DMS114 treated with DMSO at 0.1 percent for 48 hours (cell line): ENCODE data around the gene BICD1.
"Not testable (repeated sequence)": the region's sequence is repeated elsewhere in the genome, so short reads cannot be mapped to it uniquely, and the experiment has no call there.

Source experiments
- DNase-seq: peaks from one replicate; lab custom pipeline; 2025; ENCODE audit not compliant: unreplicated experiment; lab: John Stamatoyannopoulos, UW

The BICD1 gene

DNA sequence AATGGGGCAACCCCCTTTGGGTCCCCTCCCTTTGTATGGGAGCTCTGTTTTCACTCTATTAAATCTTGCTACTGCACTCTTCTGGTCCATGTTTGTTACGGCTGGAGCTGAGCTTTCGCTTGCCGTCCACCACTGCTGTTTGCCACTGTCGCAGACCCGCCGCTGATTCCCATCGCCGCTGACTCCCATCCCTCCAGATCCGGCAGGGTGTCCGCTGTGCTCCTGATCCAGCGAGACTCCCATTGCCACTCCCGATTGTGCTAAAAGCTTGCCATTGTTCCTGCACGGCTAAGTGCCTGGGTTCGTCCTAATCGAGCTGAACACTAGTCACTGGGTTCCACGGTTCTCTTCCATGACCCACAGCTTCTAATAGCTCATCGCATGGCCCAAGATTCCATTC lies 168.9 kb downstream of the BICD1 start:
- not testable (repeated sequence) for DNase-seq

DNA sequence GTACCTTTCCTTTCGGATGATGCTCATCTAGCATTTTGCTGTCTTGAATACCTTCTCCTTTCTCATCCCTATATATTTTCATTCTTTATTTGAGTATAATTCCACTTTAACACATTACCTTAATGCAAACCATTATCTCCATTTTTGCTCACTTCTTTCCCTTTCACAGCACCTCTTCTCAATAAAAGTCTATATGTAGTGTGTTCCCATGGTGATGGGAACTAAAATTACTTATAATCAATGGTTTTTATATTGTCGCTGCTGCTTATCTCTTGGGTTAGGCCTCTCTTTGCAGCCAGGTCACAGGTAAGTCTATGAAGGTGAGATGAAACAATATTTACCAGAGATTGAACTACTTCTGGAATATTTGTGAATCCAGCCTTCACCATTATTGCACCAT lies 171.1 kb downstream of the BICD1 start:
- no peak for DNase-seq

- DNase-seq: no peak
Measured at GRCh38 chr12:32281098-32281497, 174.5 kb downstream of the BICD1 start.

- DNase-seq: no peak
Measured at GRCh38 chr12:32284561-32284960, 177.9 kb downstream of the BICD1 start.

DNA sequence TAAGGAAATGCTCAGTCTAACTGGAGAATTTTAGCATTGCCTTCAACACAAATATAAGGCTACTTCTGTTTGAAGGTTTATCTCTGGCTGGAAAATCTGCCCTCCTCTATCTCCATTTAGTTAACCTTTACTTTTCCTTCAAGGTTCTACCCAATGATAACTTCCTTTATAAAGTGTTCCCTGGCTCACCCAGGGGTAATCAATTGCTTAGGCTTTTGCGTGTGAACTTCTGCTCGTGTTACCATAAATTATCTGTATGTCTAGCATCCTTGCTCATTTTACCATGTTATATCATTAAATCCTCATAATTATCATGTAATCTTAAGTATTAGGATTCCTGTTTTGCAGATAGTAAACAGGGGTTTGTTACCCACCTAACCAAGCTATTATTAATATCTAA lies 178.4 kb downstream of the BICD1 start:
- DNase-seq: no peak

DNA sequence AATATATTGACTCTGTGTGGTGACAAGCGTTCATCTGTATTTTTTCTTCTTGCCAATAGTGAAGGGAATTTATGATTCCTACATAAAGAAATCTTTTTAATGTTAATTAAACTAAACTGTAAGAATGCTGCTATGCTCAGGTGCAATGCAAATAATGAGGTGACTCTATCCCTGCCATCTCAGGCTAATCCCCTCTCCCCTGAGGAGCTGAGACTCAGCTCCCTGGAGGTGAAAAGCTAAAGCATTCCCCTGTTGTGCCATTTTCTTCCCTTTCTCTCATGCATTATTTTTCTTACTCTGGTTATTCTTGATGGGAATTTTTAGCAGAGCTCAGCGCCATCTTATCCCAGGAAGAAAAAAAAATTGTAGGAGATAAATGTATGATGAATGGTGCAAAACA lies 178.8 kb downstream of the BICD1 start:
- no peak for DNase-seq

DNA sequence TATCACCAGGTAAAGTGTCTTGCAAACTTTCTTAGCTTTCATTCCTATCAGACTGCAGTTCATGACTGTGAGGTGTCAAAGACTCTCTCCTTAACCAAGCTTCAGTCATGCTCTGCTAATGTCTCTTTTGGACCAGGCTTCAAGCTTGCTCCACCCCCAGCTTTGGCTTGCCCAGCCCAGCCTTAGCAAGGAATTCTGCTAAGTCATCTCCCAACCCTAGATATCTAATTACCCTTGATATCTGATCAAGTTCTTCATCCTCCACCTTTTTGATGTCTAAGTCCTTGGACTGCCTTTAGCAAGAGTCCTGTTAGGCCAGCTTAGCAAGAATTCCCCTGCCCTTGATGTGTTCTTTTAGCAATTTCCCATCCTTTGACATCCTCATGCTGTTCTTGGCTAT lies 183.8 kb downstream of the BICD1 start:
- no peak for DNase-seq

DNA sequence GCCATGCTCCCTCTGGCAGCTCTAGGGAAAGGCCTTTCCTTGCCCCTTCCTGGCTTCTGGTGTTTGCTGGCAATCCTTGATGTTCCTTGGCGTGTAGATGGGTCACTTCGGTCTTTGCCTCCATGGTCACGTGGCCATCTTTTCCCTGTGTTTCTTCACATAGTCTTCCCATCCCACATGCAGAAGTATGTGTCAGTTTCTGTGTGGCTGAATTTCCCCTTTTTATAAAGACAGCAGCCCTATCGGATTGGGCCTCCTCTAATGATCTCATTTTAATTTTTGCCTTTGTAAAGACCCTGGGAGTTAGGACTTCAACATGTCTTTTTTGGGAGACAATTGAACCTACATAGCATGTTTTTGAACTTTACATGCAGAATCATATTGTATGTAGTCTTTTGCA lies 185.5 kb downstream of the BICD1 start:
- DNase-seq: no peak

DNA sequence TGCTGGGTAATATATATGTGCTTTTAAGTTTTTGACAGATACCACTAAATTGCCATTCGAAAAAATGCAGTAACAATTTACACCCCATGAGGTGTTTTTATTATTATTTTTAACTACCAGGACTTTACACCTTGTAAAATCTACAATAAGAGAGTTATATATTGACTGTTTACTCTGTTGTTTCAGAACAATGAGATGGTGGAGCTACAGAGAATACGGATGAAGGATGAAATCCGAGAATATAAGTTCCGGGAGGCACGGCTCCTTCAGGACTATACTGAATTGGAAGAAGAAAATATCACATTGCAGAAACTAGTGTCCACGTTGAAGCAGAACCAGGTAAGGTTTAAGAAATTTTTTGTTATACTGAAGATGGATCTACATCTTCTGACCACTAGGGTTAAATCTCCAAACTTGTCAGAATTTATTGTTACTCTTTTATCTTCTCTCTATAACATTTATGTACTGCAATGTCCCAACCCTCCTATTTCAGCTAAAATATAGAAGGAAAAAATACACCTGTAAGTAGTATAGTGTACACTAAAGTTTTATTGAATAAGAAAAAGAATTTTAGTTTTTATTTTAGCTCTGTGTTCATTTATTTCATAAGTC lies 187.3 kb downstream of the BICD1 start:
- no peak for DNase-seq

DNA sequence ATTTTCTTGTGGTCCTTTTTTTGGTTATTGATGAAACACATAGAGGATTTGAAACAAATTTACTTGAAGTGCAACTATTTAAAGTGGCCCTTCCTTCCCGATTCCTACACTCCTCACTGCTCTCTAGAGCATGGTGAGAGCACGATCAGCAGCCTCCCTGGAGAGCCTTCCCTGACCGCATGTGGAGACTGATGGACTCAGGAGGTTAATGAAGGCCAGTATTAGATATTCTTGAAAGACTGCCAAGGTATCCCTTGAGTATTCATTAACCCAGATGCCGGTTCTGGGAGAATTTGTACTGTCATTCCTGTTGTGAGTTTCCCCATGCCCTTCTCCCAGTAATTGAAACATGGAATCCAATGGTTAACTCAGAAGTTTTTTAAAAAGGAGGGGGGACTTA lies 189.9 kb downstream of the BICD1 start:
- no peak for DNase-seq

DNA sequence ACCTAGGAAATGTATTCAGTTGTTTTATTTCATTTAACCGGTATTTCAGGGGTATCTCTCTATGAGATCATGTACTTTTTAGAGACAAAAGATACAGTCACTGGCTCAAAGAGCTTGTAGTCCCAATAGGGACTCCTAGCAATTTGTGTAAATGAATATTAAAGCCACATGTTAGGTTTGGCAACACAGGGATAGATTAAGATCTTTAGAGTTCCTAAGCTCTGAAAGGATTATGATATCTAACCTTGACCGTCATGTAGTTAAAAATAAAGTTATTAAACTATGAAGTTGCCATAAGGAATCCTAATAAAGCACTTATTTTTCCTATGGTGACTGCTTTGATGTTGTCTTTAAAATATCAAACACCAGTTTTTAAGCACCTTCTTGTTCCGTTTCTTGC lies 192.3 kb downstream of the BICD1 start:
- no peak for DNase-seq

DNA sequence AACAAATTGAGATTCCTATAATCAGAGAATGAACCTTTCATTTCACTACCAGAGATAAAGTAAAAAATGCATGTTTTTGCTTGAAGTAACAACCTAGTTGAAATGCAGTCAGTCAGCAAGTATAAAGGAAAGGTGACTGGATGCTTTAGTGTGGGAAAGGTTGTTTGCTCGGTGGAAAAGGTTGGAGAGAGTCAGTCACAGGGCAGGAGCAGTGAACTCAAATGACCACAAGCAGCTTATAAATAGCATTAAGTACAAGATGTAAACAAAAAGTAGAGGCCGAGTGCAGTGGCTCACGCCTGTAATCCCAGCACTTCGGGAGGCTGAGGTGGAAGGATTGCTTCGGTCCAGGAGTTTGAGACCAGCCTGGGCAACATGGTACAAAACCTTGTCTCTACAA lies 194.6 kb downstream of the BICD1 start:
- DNase-seq: no peak

DNA sequence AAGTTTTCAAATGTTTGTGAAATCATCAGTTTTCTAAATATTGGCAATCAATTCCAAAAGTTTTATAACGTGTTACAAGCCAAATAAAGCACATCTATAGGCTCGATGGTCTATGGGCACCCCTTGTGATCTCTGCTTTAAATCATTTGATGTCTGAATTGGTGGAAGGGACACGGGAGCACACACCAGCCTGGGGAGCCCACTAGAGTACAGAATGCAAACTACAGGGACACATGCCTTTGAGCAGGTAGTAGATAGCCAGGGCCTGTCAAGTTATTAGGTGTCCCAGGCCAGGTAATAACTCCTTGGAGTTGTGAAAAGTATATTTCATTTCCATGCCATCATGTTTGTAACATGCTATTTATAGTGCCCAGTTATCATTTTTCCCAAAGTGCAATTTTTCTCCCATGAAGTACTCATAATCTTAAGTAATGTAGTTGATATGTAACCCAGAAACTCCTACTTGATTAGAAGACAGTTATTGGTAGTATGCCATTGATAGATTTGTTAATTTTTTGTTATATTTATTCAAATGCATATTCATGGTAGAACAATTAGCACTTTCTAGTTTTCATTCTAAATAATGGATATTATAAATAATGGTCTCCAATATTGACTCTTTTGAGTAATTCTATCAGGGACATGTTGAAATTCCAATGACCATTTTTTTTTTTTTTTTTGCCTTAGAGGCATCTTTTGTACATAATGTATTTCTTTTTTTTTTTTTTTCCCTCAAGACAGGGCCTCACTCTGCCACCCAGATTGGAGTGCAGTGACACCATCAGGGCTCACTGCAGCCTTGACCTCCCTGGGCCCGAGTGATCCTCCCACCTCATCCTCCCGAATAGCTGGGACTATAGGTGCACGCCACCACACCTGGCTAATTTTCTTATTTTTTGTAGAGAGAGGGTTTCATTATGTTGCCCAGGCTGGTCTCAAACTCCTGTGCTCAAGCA lies 195.8 kb downstream of the BICD1 start:
- DNase-seq: no peak

- no peak for DNase-seq
Measured at GRCh38 chr12:32303174-32303549, 196.5 kb downstream of the BICD1 start.

- DNase-seq: no peak
Measured at GRCh38 chr12:32305163-32305562, 198.5 kb downstream of the BICD1 start.

- no peak for DNase-seq
Measured at GRCh38 chr12:32307326-32307725, 200.7 kb downstream of the BICD1 start.

DNA sequence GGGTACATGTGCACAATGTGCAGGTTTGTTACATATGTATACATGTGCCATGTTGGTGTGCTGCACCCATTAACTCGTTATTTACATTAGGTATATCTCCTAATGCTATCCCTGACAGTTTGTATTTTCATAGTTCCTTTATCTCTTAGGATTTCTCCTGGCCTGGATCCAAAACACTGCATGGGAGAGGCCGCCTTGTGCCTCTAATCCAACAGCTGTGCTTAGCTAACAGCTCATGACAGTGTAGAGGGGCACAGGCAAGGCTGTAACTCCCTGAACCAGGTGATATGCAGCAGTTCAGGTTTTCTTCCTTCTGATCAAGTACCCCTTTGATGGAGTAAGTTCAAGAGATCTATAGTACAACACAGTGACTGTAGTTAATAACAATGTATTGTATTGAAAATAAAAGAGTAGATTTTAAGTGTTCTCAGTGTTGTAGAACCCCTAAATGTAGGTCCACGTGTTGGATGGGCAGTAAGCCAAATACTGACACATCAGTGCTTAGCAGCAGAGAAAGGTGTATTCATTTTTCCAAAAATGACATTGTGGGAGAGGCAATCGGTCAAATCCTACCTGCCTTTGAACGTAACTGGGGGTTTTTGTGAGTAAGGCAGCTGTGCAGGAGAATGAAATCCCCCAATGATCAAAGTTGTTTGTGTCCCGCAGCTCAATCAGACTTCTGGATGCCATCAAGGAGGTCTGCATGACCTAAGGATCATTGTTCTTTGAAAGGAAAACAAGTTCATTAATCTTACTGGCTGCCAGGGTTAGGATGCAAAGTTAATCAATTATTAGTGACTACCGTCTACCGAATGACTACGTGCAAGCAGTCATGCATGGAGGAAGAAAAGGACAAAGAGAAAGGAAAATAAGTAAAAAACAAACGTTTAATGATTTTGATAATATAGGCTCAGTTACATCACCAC lies 203.4 kb downstream of the BICD1 start:
- DNase-seq: no peak

- peak; percentile 68 for DNase-seq
Measured at GRCh38 chr12:32312049-32312670, 205.5 kb downstream of the BICD1 start.

- no peak for DNase-seq
Measured at GRCh38 chr12:32322354-32322753, 215.7 kb downstream of the BICD1 start.

DNA sequence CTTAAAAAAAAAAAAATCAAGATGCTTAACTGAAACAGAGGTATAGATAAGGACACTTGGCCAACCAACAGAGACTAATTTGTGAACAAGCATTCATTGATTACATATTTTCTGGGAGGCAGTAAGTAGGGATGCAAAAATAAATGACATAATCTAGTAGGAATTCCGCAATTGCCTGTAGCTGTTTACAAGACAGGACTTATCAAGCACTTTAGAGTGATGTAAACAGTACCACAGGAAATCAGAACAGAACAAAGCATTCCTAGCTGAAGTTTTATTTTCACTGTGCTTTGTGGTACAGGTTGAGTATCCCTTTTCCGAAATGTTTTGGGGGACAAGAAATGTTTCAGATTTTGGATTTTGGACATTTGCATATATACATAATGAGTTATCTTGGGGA lies 224.5 kb downstream of the BICD1 start:
- DNase-seq: no peak

- DNase-seq: no peak
Measured at GRCh38 chr12:32332446-32332845, 225.8 kb downstream of the BICD1 start.
